Esophagus (tissue), 2 donors: ENCODE measurements around the gene TREH. TPM values are rescaled to one million over a fixed set of nuclear protein-coding genes. Genes with fewer than 3 reads are reported as not detected.
"Not testable (repeated sequence)": the region's sequence is repeated elsewhere in the genome, so short reads cannot be mapped to it uniquely, and the experiment has no call there.

ENCODE experiments used
- H3K27ac ChIP-seq, 2 donors: one replicate each; pipeline ENCODE4 v1.5.1; 2013; ENCODE audit warnings: low read depth in 2 of 2, mild to moderate bottlenecking in 2 of 2, inconsistent platforms in 1 of 2, low read length in 1 of 2, moderate library complexity in 1 of 2
- H3K27me3 ChIP-seq, 2 donors: one replicate each; pipeline ENCODE4 v1.6.1; 2013; ENCODE audit warnings: low read length in 2 of 2, control low read depth in 1 of 2, mild to moderate bottlenecking in 1 of 2; ENCODE audit not compliant: insufficient read depth in 2 of 2, control insufficient read depth in 1 of 2
- H3K36me3 ChIP-seq, 2 donors: one replicate each; pipeline ENCODE4 v1.6.1; 2013; ENCODE audit warnings: low read length in 1 of 2; ENCODE audit not compliant: control insufficient read depth in 2 of 2, insufficient read depth in 2 of 2
- H3K4me1 ChIP-seq, 2 donors: one replicate each; pipeline ENCODE4 v1.6.1; 2013; ENCODE audit warnings: low read length in 1 of 2; ENCODE audit not compliant: control insufficient read depth in 2 of 2, insufficient read depth in 2 of 2
- H3K4me3 ChIP-seq, 2 donors: one replicate each; pipeline ENCODE4 v1.5.1; 2013; ENCODE audit warnings: low read length in 2 of 2, mild to moderate bottlenecking in 2 of 2, low read depth in 1 of 2, moderate library complexity in 1 of 2
- H3K9me3 ChIP-seq, 2 donors: one replicate each; pipeline ENCODE4 v1.6.1; 2013; ENCODE audit warnings: mild to moderate bottlenecking in 2 of 2, low read depth in 1 of 2, low read length in 1 of 2, moderate library complexity in 1 of 2; ENCODE audit not compliant: control insufficient read depth in 2 of 2, insufficient read depth in 1 of 2
- WGBS, 2 donors: extraction: QIAGEN DNeasy Blood & Tissue Kit; methylation state at CpG; one replicate each; pipeline ENCODE4 v1.1.7; 2013; 5-methylcytosine and 5-hydroxymethylcytosine counted together
- polyA plus RNA-seq, 2 donors: library from polyadenylated mRNA; stranded (reverse); fragments of 200-250 nt; gene quantifications; one replicate each; pipeline ENCODE4 v1.2.3, GENCODE V29; 2013
- donor health status: healthy with polysubstance abuse.
- donor health status: Bipolar disorder and iron deficiency.

The TREH gene
- polyA plus RNA-seq, 2 donors: 0.54 to 5.8 TPM

- 5 to 6% methylated on average over 30 of the region's 30 CpGs for WGBS, 2 donors
- H3K4me1 ChIP-seq: peaks cover 0 to 23% of the 10 kb centered on the region in 2 donors
- peak overlapping the region; percentile 13 to 31 for H3K4me3 ChIP-seq
- H3K36me3 ChIP-seq: no peaks in the 10 kb centered on the region
- H3K27ac ChIP-seq: peak overlapping the region; percentile 62 to 75
- no peaks in the 10 kb centered on the region for H3K27me3 ChIP-seq
- no peaks in the 10 kb centered on the region for H3K9me3 ChIP-seq
Observed at GRCh38 chr11:118689852-118690552, 10.6 kb upstream of the TREH start.

GRCh38 chr11:118689503-118689851, 10.0 kb upstream of the TREH start:
- no peaks in the 10 kb centered on the region for H3K9me3 ChIP-seq
- no peaks in the 10 kb centered on the region for H3K36me3 ChIP-seq
- H3K27ac ChIP-seq: peak overlapping the region; percentile 22 to 62
- no peaks in the 10 kb centered on the region for H3K27me3 ChIP-seq
- H3K4me1 ChIP-seq: peaks cover 0 to 23% of the 10 kb centered on the region in 2 donors
- 14 to 17% methylated on average over 7 to 9 of the region's 9 CpGs for WGBS, 2 donors
- peak overlapping the region in 1 of 2 donors; percentile 31 for H3K4me3 ChIP-seq

- Histone ChIP-seq H3K9me3 (no peaks in the 10 kb centered on the region), H3K4me1 (peaks cover 0 to 23% of the 10 kb centered on the region in 2 donors), H3K27ac (peak overlapping the region in 1 of 2 donors; percentile 62), H3K4me3 (no peak overlapping the region), H3K27me3 (no peaks in the 10 kb centered on the region), H3K36me3 (no peaks in the 10 kb centered on the region)
- 83 to 85% methylated on average over 37 to 41 of the region's 41 CpGs for WGBS, 2 donors
Observed at GRCh38 chr11:118688851-118689502, 9.5 kb upstream of the TREH start.

- not testable (repeated sequence) for H3K4me3 ChIP-seq, H3K36me3 ChIP-seq, H3K9me3 ChIP-seq, H3K27me3 ChIP-seq, H3K27ac ChIP-seq
- 81% methylated on average over 10 of the region's 10 CpGs for WGBS, 2 donors
- peaks cover 0 to 23% of the 10 kb centered on the region in 2 donors for H3K4me1 ChIP-seq
Observed at GRCh38 chr11:118688339-118688738, 8.9 kb upstream of the TREH start.

- Histone ChIP-seq H3K27ac (no peak overlapping the region), H3K9me3 (no peaks in the 10 kb centered on the region), H3K36me3 (no peaks in the 10 kb centered on the region), H3K4me1 (peaks cover 0 to 23% of the 10 kb centered on the region in 2 donors), H3K27me3 (no peaks in the 10 kb centered on the region), H3K4me3 (no peak overlapping the region)
- WGBS, 2 donors: 93 to 95% methylated on average over 5 of the region's 5 CpGs
Observed at GRCh38 chr11:118687906-118688305, 8.5 kb upstream of the TREH start.

GRCh38 chr11:118684187-118684586, 4.7 kb upstream of the TREH start:
- peaks cover 3 to 9% of the 10 kb centered on the region in 2 donors for H3K4me1 ChIP-seq
- H3K9me3 ChIP-seq: no peaks in the 10 kb centered on the region
- no peaks in the 10 kb centered on the region for H3K27me3 ChIP-seq
- WGBS, 2 donors: 86 to 97% methylated on average over 2 of the region's 2 CpGs
- no peak overlapping the region for H3K4me3 ChIP-seq
- no peak overlapping the region for H3K27ac ChIP-seq
- H3K36me3 ChIP-seq: no peaks in the 10 kb centered on the region

- not testable (repeated sequence) for H3K4me3 ChIP-seq, H3K36me3 ChIP-seq, H3K9me3 ChIP-seq, H3K27me3 ChIP-seq, H3K27ac ChIP-seq
- peaks cover 5 to 12% of the 10 kb centered on the region in 2 donors for H3K4me1 ChIP-seq
- WGBS, 2 donors: 54 to 59% methylated on average over 6 of the region's 6 CpGs
Observed at GRCh38 chr11:118682939-118683338, 3.5 kb upstream of the TREH start.

GRCh38 chr11:118682372-118682771, 2.9 kb upstream of the TREH start:
- 80 to 93% methylated on average over 1 of the region's 1 CpG for WGBS, 2 donors
- no peaks in the 10 kb centered on the region for H3K9me3 ChIP-seq
- H3K36me3 ChIP-seq: no peaks in the 10 kb centered on the region
- H3K4me3 ChIP-seq: no peak overlapping the region
- no peaks in the 10 kb centered on the region for H3K27me3 ChIP-seq
- H3K4me1 ChIP-seq: peaks cover 5 to 12% of the 10 kb centered on the region in 2 donors
- H3K27ac ChIP-seq: no peak overlapping the region

GRCh38 chr11:118678908-118679307, 542 bp downstream of the TREH start:
- H3K4me3 ChIP-seq: not testable (repeated sequence)
- 27 to 38% methylated on average over 11 of the region's 11 CpGs for WGBS, 2 donors
- peak overlapping the region; percentile 40 to 45 for H3K27ac ChIP-seq

GRCh38 chr11:118677977-118678376, 1.5 kb downstream of the TREH start:
- Histone ChIP-seq H3K36me3 (no peaks in the 10 kb centered on the region), H3K27ac (no peak overlapping the region), H3K9me3 (no peaks in the 10 kb centered on the region), H3K4me1 (peaks cover 5 to 12% of the 10 kb centered on the region in 2 donors), H3K27me3 (no peaks in the 10 kb centered on the region), H3K4me3 (no peak overlapping the region)
- 93 to 95% methylated on average over 6 of the region's 6 CpGs for WGBS, 2 donors

More at GRCh38 chr11:118678908-118679307, 542 bp downstream of the TREH start:
- not testable (repeated sequence) for H3K36me3 ChIP-seq, H3K9me3 ChIP-seq, H3K27me3 ChIP-seq
- H3K4me1 ChIP-seq: peaks cover 5 to 12% of the 10 kb centered on the region in 2 donors
